Lower lobe of right lung (tissue), 2 donors: Measurements from ENCODE around the gene RHOT2. TPM values are rescaled to one million over a fixed set of nuclear protein-coding genes. Genes with fewer than 3 reads are reported as not detected.

Source experiments
- ATAC-seq, 2 donors: fragments of 200-7000 bp; cut with Tn5 transposase; one replicate each; pipeline ENCODE4 v1.9.1; 2020 to 2022; ENCODE audit warnings: mild to moderate bottlenecking in 2 of 2, moderate library complexity in 2 of 2
- DNase-seq: peaks from one replicate; pipeline ENCODE4 v3.0.0-alpha.2; 2020
- H3K27ac ChIP-seq: fragments of 200-600 bp; one replicate; pipeline ENCODE4 v1.8.0; 2022
- H3K27me3 ChIP-seq: fragments of 200-600 bp; one replicate; pipeline ENCODE4 v1.8.0; 2022; ENCODE audit warnings: low read depth
- H3K36me3 ChIP-seq: fragments of 200-600 bp; one replicate; pipeline ENCODE4 v1.8.0; 2022; ENCODE audit warnings: mild to moderate bottlenecking
- H3K4me1 ChIP-seq: fragments of 200-600 bp; one replicate; pipeline ENCODE4 v1.8.0; 2022
- H3K4me3 ChIP-seq: fragments of 200-600 bp; one replicate; pipeline ENCODE4 v1.8.0; 2022; ENCODE audit warnings: mild to moderate bottlenecking
- H3K9me3 ChIP-seq: fragments of 200-600 bp; one replicate; pipeline ENCODE4 v1.8.0; 2022
- CTCF ChIP-seq: fragments of 200-600 bp; IDR thresholded peaks from one replicate; pipeline ENCODE4 v1.8.0; 2022; ENCODE audit warnings: antibody characterized with exemption, mild to moderate bottlenecking
- intact Hi-C: fragments of 100-400 bp; cut with DNase I; formaldehyde crosslinking; loops from one replicate; pipeline ENCODE4 v1.11.0; 2022
- total RNA-seq: library from RNA; stranded (reverse); fragmentation: NEBNext Ultra II Directional; extraction: Animal tissue kit (Norgen Biotek cat#: 25700); gene quantifications from one replicate; pipeline ENCODE4 v1.2.1, GENCODE V29; 2021
- donor health status: DM: no; HTN: yes; CAD: no; lungs with severe emphysema.

RHOT2 gene
- total RNA-seq, 1 donor from 2014 or later: 81.6 TPM

- ATAC-seq (no peak), DNase-seq (no peak)
- intact Hi-C loops: no loop called here
- Histone ChIP-seq H3K36me3 (peaks cover 26% of the 10 kb centered on the region), H3K9me3 (no peaks in the 10 kb centered on the region), H3K27ac (no peak overlapping the region), H3K4me1 (peaks cover 16% of the 10 kb centered on the region), H3K27me3 (no peaks in the 10 kb centered on the region), H3K4me3 (no peak overlapping the region)
- no peak for TF ChIP-seq CTCF
Observed at GRCh38 chr16:657487-657886, 10.4 kb upstream of the RHOT2 start.

- Histone ChIP-seq H3K4me1 (peaks cover 16% of the 10 kb centered on the region), H3K9me3 (no peaks in the 10 kb centered on the region), H3K27ac (no peak overlapping the region), H3K27me3 (no peaks in the 10 kb centered on the region), H3K36me3 (peaks cover 20% of the 10 kb centered on the region), H3K4me3 (no peak overlapping the region)
- DNase-seq: no peak
- ATAC-seq: no peak
- no peak for TF ChIP-seq CTCF
- intact Hi-C loops: no loop called here
Observed at GRCh38 chr16:658679-659571, 9.0 kb upstream of the RHOT2 start.

- Histone ChIP-seq H3K4me3 (no peak overlapping the region), H3K9me3 (no peaks in the 10 kb centered on the region), H3K27ac (no peak overlapping the region), H3K27me3 (no peaks in the 10 kb centered on the region), H3K4me1 (peaks cover 16% of the 10 kb centered on the region), H3K36me3 (peaks cover 18% of the 10 kb centered on the region)
- ATAC-seq (no peak), DNase-seq (no peak)
- TF ChIP-seq CTCF: no peak
- intact Hi-C loops: no loop called here
Observed at GRCh38 chr16:659618-660017, 8.3 kb upstream of the RHOT2 start.

GRCh38 chr16:660132-660458 lies 7.8 kb upstream of the RHOT2 start:
- TF ChIP-seq CTCF: no peak
- Histone ChIP-seq H3K27ac (peak overlapping the region; percentile 74), H3K27me3 (no peaks in the 10 kb centered on the region), H3K4me1 (peaks cover 16% of the 10 kb centered on the region), H3K4me3 (no peak overlapping the region), H3K9me3 (no peaks in the 10 kb centered on the region), H3K36me3 (peaks cover 18% of the 10 kb centered on the region)
- intact Hi-C loops: no loop called here
- DNase-seq (no peak), ATAC-seq (peak in 1 of 2 donors; percentile 0)

GRCh38 chr16:660459-661183 lies 7.3 kb upstream of the RHOT2 start:
- peak overlapping the region; percentile 43 for H3K4me3 ChIP-seq
- DNase-seq (peak; percentile 97), ATAC-seq (peak; percentile 92)
- intact Hi-C loops: no loop called here
- H3K27me3 ChIP-seq: no peaks in the 10 kb centered on the region
- H3K36me3 ChIP-seq: peaks cover 14% of the 10 kb centered on the region
- peak overlapping the region; percentile 74 for H3K27ac ChIP-seq
- H3K4me1 ChIP-seq: peaks cover 16% of the 10 kb centered on the region
- H3K9me3 ChIP-seq: no peaks in the 10 kb centered on the region
- peak; percentile 66 for TF ChIP-seq CTCF
